PC-9 (cell line): ENCODE data around the gene KDM4B. TPM values are rescaled to one million over a fixed set of nuclear protein-coding genes. Genes with fewer than 3 reads are reported as not detected.

Source experiments
- BruUV-seq: library from RNA; stranded (reverse); fragments of 400-500 nt; replicated peaks from 2 replicates; lab custom pipeline; 2021; lab: Mats Ljungman, UMichigan
- CTCF ChIA-PET: fragments of 300-600 bp; sonication (Branson Sonifier 250); formaldehyde crosslinking; loops from one replicate; lab custom pipeline; 2022; ENCODE audit warnings: antibody characterized with exemption; lab: Charles Lee
- POLR2A ChIA-PET: fragments of 300-600 bp; sonication (Branson Sonifier 250); formaldehyde crosslinking; loops from one replicate; lab custom pipeline; 2022; ENCODE audit warnings: antibody characterized with exemption; ENCODE audit not compliant: unreplicated experiment; lab: Charles Lee
- DNase-seq, 2 experiments: peaks; one replicate each; pipeline versions ENCODE4 v3.0.0 to v3.0.0-alpha.2; 2015 to 2022; ENCODE audit warnings: mixed read lengths in 1 of 2
- H2AFZ ChIP-seq: fragments of 200-600 bp; sonication (generic); 2 replicates; pipeline ENCODE4 v1.8.1; 2017; ENCODE audit warnings: antibody characterized with exemption
- H3F3A ChIP-seq: fragments of 200-600 bp; sonication (generic); 2 replicates; pipeline ENCODE4 v1.8.1; 2017; ENCODE audit warnings: antibody characterized with exemption, mild to moderate bottlenecking, low read depth; ENCODE audit not compliant: insufficient read depth
- H3K27ac ChIP-seq: fragments of 200-600 bp; sonication (generic); 2 replicates; pipeline ENCODE4 v1.6.1; 2016; ENCODE audit warnings: mixed run types
- H3K27me3 ChIP-seq: fragments of 200-600 bp; sonication (generic); 2 replicates; pipeline ENCODE4 v1.6.1; 2016; ENCODE audit warnings: low read depth, mixed run types; ENCODE audit not compliant: insufficient read depth
- H3K36me3 ChIP-seq: fragments of 200-600 bp; sonication (generic); 2 replicates; pipeline ENCODE4 v1.6.1; 2016; ENCODE audit warnings: low read depth, mixed run types
- H3K4me1 ChIP-seq: fragments of 200-600 bp; sonication (generic); replicated peaks from 2 replicates; pipeline ENCODE4 v1.6.1; 2016; ENCODE audit warnings: mixed run types; ENCODE audit not compliant: insufficient read depth
- H3K4me2 ChIP-seq: fragments of 200-600 bp; sonication (generic); 2 replicates; pipeline ENCODE4 v1.6.1; 2017; ENCODE audit warnings: mixed run types
- H3K4me3 ChIP-seq: fragments of 200-600 bp; sonication (generic); 2 replicates; pipeline ENCODE4 v1.6.1; 2016; ENCODE audit warnings: mixed run types
- H3K79me2 ChIP-seq: fragments of 200-600 bp; sonication (generic); 2 replicates; pipeline ENCODE4 v1.6.1; 2017; ENCODE audit warnings: low read depth, mixed run types
- H3K9me2 ChIP-seq: fragments of 200-600 bp; sonication (generic); 2 replicates; pipeline ENCODE4 v1.8.1; 2017; ENCODE audit warnings: mild to moderate bottlenecking; ENCODE audit not compliant: insufficient read depth
- H3K9me3 ChIP-seq: fragments of 200-600 bp; sonication (generic); 2 replicates; pipeline ENCODE4 v1.8.1; 2016; ENCODE audit warnings: low read depth; ENCODE audit not compliant: insufficient read depth
- H4K20me1 ChIP-seq: fragments of 200-600 bp; sonication (generic); 2 replicates; pipeline ENCODE4 v1.8.1; 2017; ENCODE audit not compliant: insufficient read depth
- EZH2 ChIP-seq: fragments of 200-600 bp; sonication (generic); IDR thresholded peaks from 2 replicates; pipeline ENCODE4 v1.8.0; 2017; ENCODE audit warnings: antibody characterized with exemption, low read depth
- intact Hi-C: fragments of 100-400 bp; cut with micrococcal nuclease; formaldehyde crosslinking; loops from one replicate; pipeline ENCODE4 v1.10.0; 2022; ENCODE audit not compliant: unreplicated experiment
- total RNA-seq: library from RNA; stranded (reverse); gene quantifications from 2 replicates; pipeline ENCODE4 v1.2.3, GENCODE V29; 2021
- TF ChIP-seq, protein P1 (sequence below): fragments of 200-600 bp; sonication (generic); conservative IDR thresholded peaks from 2 replicates; pipeline ENCODE4 v1.6.1; 2017; ENCODE audit warnings: mixed run types, antibody characterized with exemption, mild to moderate bottlenecking, moderate library complexity

Gene KDM4B
- total RNA-seq, 1 experiment from 2014 or later, result 19.5 TPM

DNA sequence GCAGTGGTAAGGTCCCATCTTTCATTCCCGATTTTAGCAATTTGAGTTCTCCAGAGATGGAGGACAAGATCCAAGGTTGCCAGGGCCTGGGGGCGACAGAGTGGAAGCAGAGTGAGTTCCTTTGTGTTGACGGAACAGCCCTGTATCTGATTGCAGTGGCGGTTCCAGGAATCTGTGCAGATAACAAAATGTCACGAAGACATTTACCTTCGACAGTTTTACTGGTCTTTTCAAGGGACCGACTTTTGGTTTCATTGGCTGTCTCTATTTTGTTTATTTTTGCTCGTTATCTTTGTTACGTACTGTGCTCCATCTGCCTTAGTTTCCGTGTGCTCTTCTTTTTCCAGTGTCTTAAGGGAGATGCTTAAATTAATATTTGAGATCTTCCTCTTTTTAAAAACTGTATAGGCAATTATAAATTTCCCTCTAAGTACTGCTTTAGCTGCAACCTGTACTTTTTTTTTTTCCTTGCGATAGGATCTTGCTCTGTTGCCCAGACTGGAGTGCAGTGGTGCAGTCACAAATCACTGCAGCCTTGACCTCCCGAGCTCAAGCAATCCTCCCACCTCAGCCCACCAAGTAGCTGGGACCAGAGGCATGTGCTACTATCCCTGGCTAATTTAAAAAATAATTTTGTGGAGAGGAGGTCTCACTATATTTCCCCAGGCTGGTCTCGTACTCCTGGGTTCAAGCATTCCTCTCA, 23.2 kb downstream of the KDM4B start:
- Histone ChIP-seq H3K27ac (no peak overlapping the region), H2AFZ (no peak overlapping the region), H4K20me1 (no peaks in the 10 kb centered on the region), H3K4me3 (no peak overlapping the region), H3K36me3 (no peaks in the 10 kb centered on the region), H3F3A (no peaks in the 10 kb centered on the region), H3K4me1 (no peaks in the 10 kb centered on the region), H3K9me3 (no peaks in the 10 kb centered on the region), H3K79me2 (no peaks in the 10 kb centered on the region), H3K27me3 (no peaks in the 10 kb centered on the region), H3K4me2 (no peak overlapping the region), H3K9me2 (no peaks in the 10 kb centered on the region)
- POLR2A ChIA-PET, result no interaction called here
- DNase-seq, result no peak
- no TSS peak for BruUV-seq
- CTCF ChIA-PET, result no interaction called here
- intact Hi-C loops, result no loop called here
- TF ChIP-seq, protein P1, sequence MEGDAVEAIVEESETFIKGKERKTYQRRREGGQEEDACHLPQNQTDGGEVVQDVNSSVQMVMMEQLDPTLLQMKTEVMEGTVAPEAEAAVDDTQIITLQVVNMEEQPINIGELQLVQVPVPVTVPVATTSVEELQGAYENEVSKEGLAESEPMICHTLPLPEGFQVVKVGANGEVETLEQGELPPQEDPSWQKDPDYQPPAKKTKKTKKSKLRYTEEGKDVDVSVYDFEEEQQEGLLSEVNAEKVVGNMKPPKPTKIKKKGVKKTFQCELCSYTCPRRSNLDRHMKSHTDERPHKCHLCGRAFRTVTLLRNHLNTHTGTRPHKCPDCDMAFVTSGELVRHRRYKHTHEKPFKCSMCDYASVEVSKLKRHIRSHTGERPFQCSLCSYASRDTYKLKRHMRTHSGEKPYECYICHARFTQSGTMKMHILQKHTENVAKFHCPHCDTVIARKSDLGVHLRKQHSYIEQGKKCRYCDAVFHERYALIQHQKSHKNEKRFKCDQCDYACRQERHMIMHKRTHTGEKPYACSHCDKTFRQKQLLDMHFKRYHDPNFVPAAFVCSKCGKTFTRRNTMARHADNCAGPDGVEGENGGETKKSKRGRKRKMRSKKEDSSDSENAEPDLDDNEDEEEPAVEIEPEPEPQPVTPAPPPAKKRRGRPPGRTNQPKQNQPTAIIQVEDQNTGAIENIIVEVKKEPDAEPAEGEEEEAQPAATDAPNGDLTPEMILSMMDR, result no peak
- TF ChIP-seq EZH2, result no peak

DNA sequence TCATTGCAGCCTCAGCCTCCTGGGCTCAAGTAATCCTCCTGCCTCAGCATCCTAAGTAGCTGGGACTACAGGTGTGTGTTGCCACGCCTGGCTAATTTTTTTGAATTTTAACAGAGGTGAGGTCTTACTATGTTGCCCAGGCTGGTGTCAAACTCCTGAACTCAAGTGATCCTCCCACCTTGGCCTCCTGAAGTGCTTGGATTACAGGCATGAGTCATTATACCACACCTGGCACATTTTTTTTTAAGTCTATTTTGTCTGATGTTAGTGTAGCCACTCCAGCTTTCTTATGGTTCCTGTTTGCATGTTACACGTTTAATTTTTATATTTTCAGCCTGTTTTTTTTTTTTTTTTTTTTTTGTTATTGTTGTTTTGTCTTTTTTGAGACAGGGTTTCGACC, 24.8 kb downstream of the KDM4B start:
- H3K27me3 ChIP-seq, result no peaks in the 10 kb centered on the region
- ChIA-PET POLR2A (no interaction called here), CTCF (interaction anchor here (0.6 to 0.7 kb wide), 2 partner anchors 11 to 39 kb away, joined by 7 to 8 read pairs; no protein-coding TSS in a partner anchor)
- no peaks in the 10 kb centered on the region for H3K9me3 ChIP-seq
- BruUV-seq, result no TSS peak
- intact Hi-C loops, result no loop called here
- H4K20me1 ChIP-seq, result no peaks in the 10 kb centered on the region
- TF ChIP-seq, protein P1, result no peak
- no peak for TF ChIP-seq EZH2
- H3K9me2 ChIP-seq, result no peaks in the 10 kb centered on the region
- H3K4me3 ChIP-seq, result no peak overlapping the region
- no peaks in the 10 kb centered on the region for H3K4me1 ChIP-seq
- no peak overlapping the region for H3K4me2 ChIP-seq
- H3K27ac ChIP-seq, result no peak overlapping the region
- no peaks in the 10 kb centered on the region for H3F3A ChIP-seq
- no peaks in the 10 kb centered on the region for H3K36me3 ChIP-seq
- no peak overlapping the region for H2AFZ ChIP-seq
- no peak for DNase-seq
- H3K79me2 ChIP-seq, result no peaks in the 10 kb centered on the region

DNA sequence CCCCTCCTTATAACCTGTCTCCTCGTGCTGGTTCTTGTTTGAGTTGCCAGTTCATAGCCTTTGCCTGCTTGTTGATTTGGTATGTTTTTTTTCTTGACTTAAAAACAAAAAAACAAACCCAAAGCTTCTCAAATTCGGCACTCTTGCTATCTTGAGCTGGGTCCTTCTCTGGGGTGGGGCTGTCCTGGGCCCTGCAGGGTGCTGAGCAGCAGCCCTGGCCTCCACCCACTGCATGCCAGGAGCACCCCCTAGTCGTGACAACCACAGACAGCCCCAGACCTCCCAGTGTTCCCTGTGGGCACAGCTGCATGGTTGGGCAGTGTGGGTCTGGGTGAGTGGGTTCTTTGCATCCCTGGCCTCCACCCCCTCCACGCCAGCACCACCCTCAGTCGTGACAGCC, 27.8 kb downstream of the KDM4B start:
- no peaks in the 10 kb centered on the region for H3K36me3 ChIP-seq
- no peak for DNase-seq
- ChIA-PET CTCF (interaction anchor here (0.6 kb wide), 1 partner anchor 8 kb away, joined by 5 read pairs; no protein-coding TSS in a partner anchor), POLR2A (interaction anchor here (0.7 kb wide), 1 partner anchor 57 kb away, joined by 3 read pairs; no protein-coding TSS in a partner anchor)
- H3K4me1 ChIP-seq, result peaks cover 5% of the 10 kb centered on the region
- H3K27ac ChIP-seq, result no peak overlapping the region
- no peaks in the 10 kb centered on the region for H3K79me2 ChIP-seq
- BruUV-seq, result no TSS peak
- no peaks in the 10 kb centered on the region for H3K27me3 ChIP-seq
- peaks cover 6% of the 10 kb centered on the region; the same call in 1 of the 2 replicates for H3F3A ChIP-seq
- TF ChIP-seq, protein P1, result no peak
- no peak for TF ChIP-seq EZH2
- H2AFZ ChIP-seq, result no peak overlapping the region
- intact Hi-C loops, result no loop called here
- H3K4me3 ChIP-seq, result no peak overlapping the region
- no peak overlapping the region for H3K4me2 ChIP-seq
- no peaks in the 10 kb centered on the region for H4K20me1 ChIP-seq
- H3K9me3 ChIP-seq, result no peaks in the 10 kb centered on the region
- H3K9me2 ChIP-seq, result no peaks in the 10 kb centered on the region
